Astrocyte (in vitro differentiated cells and primary cell): ENCODE results near the gene CCNE1.

Source experiments
- EZH2 ChIP-seq: IDR thresholded peaks from 2 replicates; pipeline ENCODE4 v1.6.1; 2012; ENCODE audit warnings: mild to moderate bottlenecking, low read length, inconsistent platforms; ENCODE audit not compliant: insufficient read depth
- TF ChIP-seq, protein P1 (sequence below): IDR thresholded peaks from 2 replicates; pipeline ENCODE4 v1.5.1; 2011; ENCODE audit warnings: low read depth, mild to moderate bottlenecking, inconsistent platforms, low read length, moderate library complexity; ENCODE audit not compliant: insufficient read depth

DNA sequence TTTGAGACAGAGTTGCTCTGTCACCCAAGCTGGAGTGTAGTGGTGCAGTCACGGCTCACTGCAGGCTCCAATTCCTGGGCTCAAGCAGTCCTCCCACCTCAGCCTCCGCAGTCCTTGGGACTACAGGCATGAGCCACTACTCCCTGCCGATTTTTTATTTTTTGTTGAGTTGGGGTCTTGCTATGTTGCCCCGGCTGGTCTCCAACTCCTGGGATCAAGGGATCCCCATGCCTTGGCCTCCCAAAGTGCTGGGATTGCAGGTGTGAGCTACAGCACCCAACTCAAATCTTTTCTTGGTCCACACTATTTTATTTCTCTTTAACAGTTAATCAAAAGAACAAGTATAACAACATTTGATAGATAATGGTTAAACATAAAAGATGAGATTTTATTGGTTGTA lies 7.5 kb downstream of the CCNE1 start:
- TF ChIP-seq, protein P1, sequence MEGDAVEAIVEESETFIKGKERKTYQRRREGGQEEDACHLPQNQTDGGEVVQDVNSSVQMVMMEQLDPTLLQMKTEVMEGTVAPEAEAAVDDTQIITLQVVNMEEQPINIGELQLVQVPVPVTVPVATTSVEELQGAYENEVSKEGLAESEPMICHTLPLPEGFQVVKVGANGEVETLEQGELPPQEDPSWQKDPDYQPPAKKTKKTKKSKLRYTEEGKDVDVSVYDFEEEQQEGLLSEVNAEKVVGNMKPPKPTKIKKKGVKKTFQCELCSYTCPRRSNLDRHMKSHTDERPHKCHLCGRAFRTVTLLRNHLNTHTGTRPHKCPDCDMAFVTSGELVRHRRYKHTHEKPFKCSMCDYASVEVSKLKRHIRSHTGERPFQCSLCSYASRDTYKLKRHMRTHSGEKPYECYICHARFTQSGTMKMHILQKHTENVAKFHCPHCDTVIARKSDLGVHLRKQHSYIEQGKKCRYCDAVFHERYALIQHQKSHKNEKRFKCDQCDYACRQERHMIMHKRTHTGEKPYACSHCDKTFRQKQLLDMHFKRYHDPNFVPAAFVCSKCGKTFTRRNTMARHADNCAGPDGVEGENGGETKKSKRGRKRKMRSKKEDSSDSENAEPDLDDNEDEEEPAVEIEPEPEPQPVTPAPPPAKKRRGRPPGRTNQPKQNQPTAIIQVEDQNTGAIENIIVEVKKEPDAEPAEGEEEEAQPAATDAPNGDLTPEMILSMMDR: no peak
- TF ChIP-seq EZH2: no peak
